IMR-90 (cell line): ENCODE data around the gene CD151. TPM values are rescaled to one million over a fixed set of nuclear protein-coding genes. Genes with fewer than 3 reads are reported as not detected.

Experiments
- ATAC-seq: fragments of 200-7000 bp; cut with Tn5 transposase; 2 replicates; pipeline ENCODE4 v1.9.1; 2020; ENCODE audit warnings: low read depth, mild to moderate bottlenecking, moderate library complexity
- BruUV-seq: library from RNA; stranded (reverse); fragments of 400-500 nt; replicated peaks from 2 replicates; lab custom pipeline; 2021; lab: Mats Ljungman, UMichigan
- CTCF ChIA-PET: fragments of 300-600 bp; formaldehyde crosslinking; extraction: SDS; loops from one replicate; lab custom pipeline; 2021; ENCODE audit warnings: antibody characterized with exemption; lab: Yijun Ruan, JAX
- POLR2A ChIA-PET: fragments of 300-600 bp; sonication (Branson Sonifier 250); formaldehyde crosslinking; loops from one replicate; lab custom pipeline; 2022; ENCODE audit warnings: antibody characterized with exemption; ENCODE audit not compliant: unreplicated experiment; lab: Charles Lee
- DNase-seq: peaks from one replicate; pipeline ENCODE4 v3.0.0; 2013
- H2AFZ ChIP-seq: replicated peaks from 2 replicates; pipeline ENCODE3; 2013; ENCODE audit warnings: low read length, mild to moderate bottlenecking; ENCODE audit not compliant: poor library complexity
- H2AK5ac ChIP-seq: 2 replicates; pipeline ENCODE4 v1.6.1; 2013; ENCODE audit warnings: low read depth, low read length, inconsistent platforms
- H2AK9ac ChIP-seq: replicated peaks from 2 replicates; pipeline ENCODE3; 2013; ENCODE audit warnings: mild to moderate bottlenecking, low read depth, low read length, moderate library complexity; ENCODE audit not compliant: poor library complexity
- H2BK120ac ChIP-seq: 2 replicates; pipeline ENCODE4 v1.6.1; 2013; ENCODE audit warnings: low read depth, low read length, inconsistent platforms
- H2BK15ac ChIP-seq: 3 replicates; pipeline ENCODE4 v1.6.1; 2013; ENCODE audit warnings: low read depth, low read length, inconsistent platforms
- H2BK20ac ChIP-seq: 2 replicates; pipeline ENCODE4 v1.6.1; 2013; ENCODE audit warnings: low read depth, mild to moderate bottlenecking, inconsistent platforms, low read length, moderate library complexity
- H2BK5ac ChIP-seq: 2 replicates; pipeline ENCODE4 v1.6.1; 2013; ENCODE audit warnings: mild to moderate bottlenecking, low read depth, low read length, inconsistent platforms; ENCODE audit not compliant: poor library complexity, severe bottlenecking
- H3K14ac ChIP-seq: replicated peaks from 2 replicates; pipeline ENCODE4 v1.6.1; 2013; ENCODE audit warnings: low read depth, low read length, inconsistent platforms
- H3K18ac ChIP-seq: 2 replicates; pipeline ENCODE4 v1.6.1; 2013; ENCODE audit warnings: low read depth, low read length, control low read depth
- H3K23ac ChIP-seq: 2 replicates; pipeline ENCODE4 v1.6.1; 2013; ENCODE audit warnings: low read depth, low read length, inconsistent platforms
- H3K27ac ChIP-seq: 2 replicates; pipeline ENCODE4 v1.5.1; 2013; ENCODE audit warnings: mild to moderate bottlenecking, control low read depth, low read length; ENCODE audit not compliant: insufficient read depth
- H3K27me3 ChIP-seq: 2 replicates; pipeline ENCODE4 v1.6.1; 2013; ENCODE audit warnings: low read length; ENCODE audit not compliant: control insufficient read depth, insufficient read depth
- H3K36me3 ChIP-seq: 2 replicates; pipeline ENCODE4 v1.6.1; 2013; ENCODE audit warnings: low read length, mixed read lengths; ENCODE audit not compliant: control insufficient read depth, insufficient read depth
- H3K4ac ChIP-seq: 2 replicates; pipeline ENCODE4 v1.6.1; 2013; ENCODE audit warnings: low read depth, low read length, inconsistent platforms
- H3K4me1 ChIP-seq: 2 replicates; pipeline ENCODE4 v1.6.1; 2013; ENCODE audit warnings: low read length, mixed read lengths; ENCODE audit not compliant: control insufficient read depth, insufficient read depth
- H3K4me2 ChIP-seq: 2 replicates; pipeline ENCODE4 v1.6.1; 2013; ENCODE audit warnings: low read depth, mild to moderate bottlenecking, control low read depth, low read length, moderate library complexity
- H3K4me3 ChIP-seq: 2 replicates; pipeline ENCODE4 v1.5.1; 2013; ENCODE audit warnings: low read depth, mild to moderate bottlenecking, control low read depth, low read length, moderate library complexity; ENCODE audit not compliant: insufficient read depth
- H3K56ac ChIP-seq: 2 replicates; pipeline ENCODE4 v1.6.1; 2013; ENCODE audit warnings: low read length, inconsistent platforms; ENCODE audit not compliant: insufficient read depth; ENCODE audit errors: extremely low read depth
- H3K79me1 ChIP-seq, 2 experiments: 2 replicates each; pipeline ENCODE4 v1.6.1; 2013; ENCODE audit warnings: low read length in 2 of 2, inconsistent platforms in 1 of 2, low read depth in 1 of 2
- H3K9ac ChIP-seq: 2 replicates; pipeline ENCODE4 v1.6.1; 2013; ENCODE audit warnings: low read depth, low read length, control low read depth
- H3K9me1 ChIP-seq: 2 replicates; pipeline ENCODE4 v1.6.1; 2013; ENCODE audit warnings: low read length, inconsistent platforms; ENCODE audit not compliant: insufficient read depth
- H3K9me3 ChIP-seq: 2 replicates; pipeline ENCODE4 v1.6.1; 2013; ENCODE audit warnings: low read length; ENCODE audit not compliant: control insufficient read depth, insufficient read depth
- H4K20me1 ChIP-seq: 2 replicates; pipeline ENCODE4 v1.6.1; 2013; ENCODE audit warnings: low read length, inconsistent platforms; ENCODE audit not compliant: insufficient read depth
- H4K5ac ChIP-seq: 2 replicates; pipeline ENCODE4 v1.6.1; 2013; ENCODE audit warnings: mild to moderate bottlenecking, low read depth, low read length, control low read depth
- H4K8ac ChIP-seq, 2 experiments: 2 replicates each; pipeline ENCODE4 v1.6.1; 2013; ENCODE audit warnings: low read depth in 2 of 2, low read length in 2 of 2, control low read depth in 1 of 2, inconsistent platforms in 1 of 2
- H4K91ac ChIP-seq: 2 replicates; pipeline ENCODE4 v1.6.1; 2013; ENCODE audit warnings: low read depth, low read length, inconsistent platforms; ENCODE audit not compliant: insufficient read depth
- BHLHE40 ChIP-seq: fragments of 150-350 bp; IDR thresholded peaks from 2 replicates; pipeline ENCODE4 v1.6.1; 2016; ENCODE audit warnings: mild to moderate bottlenecking, low read depth, low read length
- CEBPB ChIP-seq: IDR thresholded peaks from 2 replicates; pipeline ENCODE4 v1.6.1; 2012; ENCODE audit warnings: low read depth, low read length, improper control_type of control experiment
- CHD1 ChIP-seq: IDR thresholded peaks from 2 replicates; pipeline ENCODE4 v1.6.1; 2012; ENCODE audit warnings: low read depth, low read length, improper control_type of control experiment
- FOS ChIP-seq: fragments of 150-350 bp; IDR thresholded peaks from 2 replicates; pipeline ENCODE4 v1.6.1; 2016; ENCODE audit warnings: low read depth, low read length
- MAFK ChIP-seq: IDR thresholded peaks from 2 replicates; pipeline ENCODE4 v1.6.1; 2012; ENCODE audit warnings: low read depth, low read length, improper control_type of control experiment
- MAZ ChIP-seq: IDR thresholded peaks from 2 replicates; pipeline ENCODE4 v1.6.1; 2012; ENCODE audit warnings: low read depth, mild to moderate bottlenecking, low read length, improper control_type of control experiment, moderate library complexity, borderline replicate concordance
- NFE2L2 ChIP-seq: fragments of 150-350 bp; IDR thresholded peaks from 2 replicates; pipeline ENCODE4 v1.6.1; 2016; ENCODE audit warnings: low read depth, mild to moderate bottlenecking, low read length
- POLR2A ChIP-seq: IDR thresholded peaks from 2 replicates; pipeline ENCODE4 v1.6.1; 2012; ENCODE audit warnings: mild to moderate bottlenecking, low read depth, low read length
- RAD21 ChIP-seq: IDR thresholded peaks from 2 replicates; pipeline ENCODE4 v1.6.1; 2012; ENCODE audit warnings: low read length, improper control_type of control experiment
- RCOR1 ChIP-seq: IDR thresholded peaks from 2 replicates; pipeline ENCODE4 v1.6.1; 2012; ENCODE audit warnings: mild to moderate bottlenecking, low read length, improper control_type of control experiment; ENCODE audit not compliant: insufficient replicate concordance
- RFX5 ChIP-seq: IDR thresholded peaks from 2 replicates; pipeline ENCODE4 v1.8.0; 2012; ENCODE audit warnings: low read depth, mild to moderate bottlenecking, low read length, moderate library complexity
- SMC3 ChIP-seq: fragments of 150-350 bp; IDR thresholded peaks from 2 replicates; pipeline ENCODE4 v1.6.1; 2016; ENCODE audit warnings: low read depth, mild to moderate bottlenecking, antibody characterized with exemption, low read length, moderate library complexity
- WGBS, 2 experiments: methylation state at CpG; one replicate each; pipeline versions ENCODE4 v1.1.5 to v1.1.7; 2013; ENCODE audit warnings: missing lambda C conversion rate in 2 of 2; ENCODE audit not compliant: insufficient read length in 1 of 2; ENCODE audit errors: extremely low coverage in 2 of 2; 5-methylcytosine and 5-hydroxymethylcytosine counted together
- dilution Hi-C: fragments of 300-500 bp; cut with HindIII; formaldehyde crosslinking; loops from one replicate; pipeline ENCODE4 v1.14.3; 2018; ENCODE audit warnings: low sequenced_read_pairs; ENCODE audit not compliant: unreplicated experiment
- in situ Hi-C: fragments of 300-500 bp; cut with MboI; formaldehyde crosslinking; loops from 3 replicates; pipeline ENCODE4 v1.14.3; 2019; ENCODE audit warnings: low sequenced_read_pairs, inconsistent platforms, mixed read lengths
- intact Hi-C: fragments of 100-400 bp; cut with micrococcal nuclease; formaldehyde crosslinking; loops from 2 replicates; pipeline ENCODE4 v1.10.0; 2022
- polyA plus RNA-seq, 3 experiments: library from polyadenylated mRNA; depleted of rRNA; stranded (reverse); fragments of >200 nt; gene quantifications; 2 replicates each; pipeline ENCODE4 v1.2.3, GENCODE V29; 2012; ENCODE audit warnings: low replicate concordance in 1 of 3
- total RNA-seq: library from RNA; depleted of rRNA; stranded (reverse); fragments of >200 nt; gene quantifications from 2 replicates; pipeline ENCODE4 v1.2.3, GENCODE V29; 2012
- TF ChIP-seq, protein P1 (sequence below): fragments of 150-350 bp; IDR thresholded peaks from 2 replicates; pipeline ENCODE4 v1.6.1; 2016; ENCODE audit warnings: low read depth, mild to moderate bottlenecking, low read length, moderate library complexity, borderline replicate concordance
- TF ChIP-seq, protein P2 (sequence below): fragments of 150-350 bp; IDR thresholded peaks from 2 replicates; pipeline ENCODE4 v1.6.1; 2017; ENCODE audit warnings: mild to moderate bottlenecking, antibody characterized with exemption, low read length, low read depth
- TF ChIP-seq, protein P3 (sequence below): conservative IDR thresholded peaks from 2 replicates; pipeline ENCODE4 v1.5.1; 2012; ENCODE audit warnings: mild to moderate bottlenecking, low read depth, low read length, improper control_type of control experiment

CD151 gene
- total and polyA plus RNA-seq, 2 of the 4 experiments (the other 2 are of a cell fraction) = 1,150 to 1,267 TPM

DNA sequence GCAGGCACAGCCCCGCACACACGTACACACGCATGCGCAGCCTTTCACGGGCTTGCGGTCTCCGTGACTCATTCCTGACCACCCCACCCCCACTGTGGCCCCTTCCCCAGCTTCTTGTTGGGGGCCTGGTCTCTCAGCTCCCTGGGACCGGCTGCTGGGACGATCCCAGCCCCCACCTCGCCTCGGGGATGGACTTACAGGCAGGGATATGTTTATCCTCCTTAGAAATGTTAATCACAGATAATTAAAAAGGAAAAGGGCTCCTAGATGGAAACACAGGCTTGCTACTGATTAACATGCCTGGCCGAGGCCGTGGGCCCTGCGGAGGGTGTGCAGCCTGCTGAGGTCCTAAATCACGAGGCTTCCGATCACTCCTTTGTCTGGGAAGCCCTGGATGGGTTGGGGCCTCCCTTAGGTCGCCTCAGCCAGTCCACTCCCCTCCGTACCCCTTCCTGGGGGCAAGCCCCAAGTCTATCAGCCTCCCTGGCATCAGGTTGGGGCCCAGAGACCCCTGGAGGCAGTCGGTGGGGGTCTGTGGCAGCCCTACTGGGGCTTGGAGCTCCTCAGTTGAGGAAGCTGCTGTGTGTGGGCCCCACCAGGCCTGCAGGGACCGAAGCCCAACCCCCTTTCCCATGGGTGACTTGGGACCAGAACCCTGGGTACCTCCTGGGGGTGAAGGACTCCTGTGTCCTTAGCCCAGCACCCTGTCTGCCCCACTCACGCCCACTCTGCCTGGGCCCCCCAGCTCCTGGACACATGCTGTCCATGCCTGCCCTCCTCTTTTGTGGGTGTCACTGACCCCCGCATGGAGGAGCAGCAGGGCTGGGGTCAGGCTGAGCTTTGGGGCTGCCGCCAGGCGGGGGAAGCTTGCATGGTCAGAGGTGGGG lies 30.5 kb downstream of the CD151 start:
- intact Hi-C loops = no loop called here
- Histone ChIP-seq H3K36me3 (peaks cover 34% of the 10 kb centered on the region; the same call in 1 of the 2 replicates), H2BK5ac (no peak overlapping the region), H4K91ac (no peak overlapping the region), H3K14ac (no peak overlapping the region), H2AK9ac (peak overlapping the region; percentile 42), H3K9me1 (peaks cover 3% of the 10 kb centered on the region; the same call in 1 of the 2 replicates), H4K20me1 (peaks cover 60% of the 10 kb centered on the region), H3K79me1 (peaks cover 21 to 61% of the 10 kb centered on the region in 2 experiments; a peak in 3 of 4 replicates), H3K4me2 (no peak overlapping the region), H3K27ac (no peak overlapping the region), H3K27me3 (no peaks in the 10 kb centered on the region), H3K4me3 (no peak overlapping the region), H4K8ac (no peak overlapping the region), H2BK15ac (no peak overlapping the region), H3K4me1 (peaks cover 12% of the 10 kb centered on the region), H3K18ac (no peak overlapping the region), H3K4ac (no peak overlapping the region), H3K23ac (no peak overlapping the region), H2AFZ (peak overlapping the region; percentile 70), H2BK20ac (no peak overlapping the region), H2AK5ac (no peak overlapping the region), H3K56ac (no peak overlapping the region), H3K9ac (no peak overlapping the region), H2BK120ac (no peak overlapping the region), H3K9me3 (no peaks in the 10 kb centered on the region), H4K5ac (no peak overlapping the region)
- no peak for ATAC-seq
- DNase-seq = no peak
- ChIA-PET POLR2A (no interaction called here), CTCF (no interaction called here)
- in situ Hi-C loops = no loop called here
- dilution Hi-C loops = no loop called here
- BruUV-seq = no TSS peak
- WGBS, 2 experiments = 80% methylated on average over 3 of the region's 24 CpGs; no CpG with 5 or more reads in 1 of the 2 experiments
- TF ChIP-seq MAFK = no peak
- TF ChIP-seq RCOR1 = no peak
- no peak for TF ChIP-seq MAZ
- TF ChIP-seq FOS = no peak
- TF ChIP-seq CHD1 = no peak
- no peak for TF ChIP-seq RAD21
- no peak for TF ChIP-seq POLR2A
- TF ChIP-seq, protein P1, sequence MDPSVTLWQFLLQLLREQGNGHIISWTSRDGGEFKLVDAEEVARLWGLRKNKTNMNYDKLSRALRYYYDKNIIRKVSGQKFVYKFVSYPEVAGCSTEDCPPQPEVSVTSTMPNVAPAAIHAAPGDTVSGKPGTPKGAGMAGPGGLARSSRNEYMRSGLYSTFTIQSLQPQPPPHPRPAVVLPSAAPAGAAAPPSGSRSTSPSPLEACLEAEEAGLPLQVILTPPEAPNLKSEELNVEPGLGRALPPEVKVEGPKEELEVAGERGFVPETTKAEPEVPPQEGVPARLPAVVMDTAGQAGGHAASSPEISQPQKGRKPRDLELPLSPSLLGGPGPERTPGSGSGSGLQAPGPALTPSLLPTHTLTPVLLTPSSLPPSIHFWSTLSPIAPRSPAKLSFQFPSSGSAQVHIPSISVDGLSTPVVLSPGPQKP = no peak
- TF ChIP-seq NFE2L2 = no peak
- no peak for TF ChIP-seq SMC3
- no peak for TF ChIP-seq BHLHE40
- TF ChIP-seq, protein P2, sequence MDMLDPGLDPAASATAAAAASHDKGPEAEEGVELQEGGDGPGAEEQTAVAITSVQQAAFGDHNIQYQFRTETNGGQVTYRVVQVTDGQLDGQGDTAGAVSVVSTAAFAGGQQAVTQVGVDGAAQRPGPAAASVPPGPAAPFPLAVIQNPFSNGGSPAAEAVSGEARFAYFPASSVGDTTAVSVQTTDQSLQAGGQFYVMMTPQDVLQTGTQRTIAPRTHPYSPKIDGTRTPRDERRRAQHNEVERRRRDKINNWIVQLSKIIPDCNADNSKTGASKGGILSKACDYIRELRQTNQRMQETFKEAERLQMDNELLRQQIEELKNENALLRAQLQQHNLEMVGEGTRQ = no peak
- TF ChIP-seq, protein P3, sequence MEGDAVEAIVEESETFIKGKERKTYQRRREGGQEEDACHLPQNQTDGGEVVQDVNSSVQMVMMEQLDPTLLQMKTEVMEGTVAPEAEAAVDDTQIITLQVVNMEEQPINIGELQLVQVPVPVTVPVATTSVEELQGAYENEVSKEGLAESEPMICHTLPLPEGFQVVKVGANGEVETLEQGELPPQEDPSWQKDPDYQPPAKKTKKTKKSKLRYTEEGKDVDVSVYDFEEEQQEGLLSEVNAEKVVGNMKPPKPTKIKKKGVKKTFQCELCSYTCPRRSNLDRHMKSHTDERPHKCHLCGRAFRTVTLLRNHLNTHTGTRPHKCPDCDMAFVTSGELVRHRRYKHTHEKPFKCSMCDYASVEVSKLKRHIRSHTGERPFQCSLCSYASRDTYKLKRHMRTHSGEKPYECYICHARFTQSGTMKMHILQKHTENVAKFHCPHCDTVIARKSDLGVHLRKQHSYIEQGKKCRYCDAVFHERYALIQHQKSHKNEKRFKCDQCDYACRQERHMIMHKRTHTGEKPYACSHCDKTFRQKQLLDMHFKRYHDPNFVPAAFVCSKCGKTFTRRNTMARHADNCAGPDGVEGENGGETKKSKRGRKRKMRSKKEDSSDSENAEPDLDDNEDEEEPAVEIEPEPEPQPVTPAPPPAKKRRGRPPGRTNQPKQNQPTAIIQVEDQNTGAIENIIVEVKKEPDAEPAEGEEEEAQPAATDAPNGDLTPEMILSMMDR = no peak
- TF ChIP-seq RFX5 = no peak
- TF ChIP-seq CEBPB = no peak
